ENCODE data around the gene ARHGEF2. TPM values are rescaled to one million over a fixed set of nuclear protein-coding genes. Genes with fewer than 3 reads are reported as not detected.

Gene ARHGEF2
- total and polyA plus RNA-seq, 2 donors (not counting 1 experiment from before 2014, with no cell fraction given) = 241 to 245 TPM

DNA sequence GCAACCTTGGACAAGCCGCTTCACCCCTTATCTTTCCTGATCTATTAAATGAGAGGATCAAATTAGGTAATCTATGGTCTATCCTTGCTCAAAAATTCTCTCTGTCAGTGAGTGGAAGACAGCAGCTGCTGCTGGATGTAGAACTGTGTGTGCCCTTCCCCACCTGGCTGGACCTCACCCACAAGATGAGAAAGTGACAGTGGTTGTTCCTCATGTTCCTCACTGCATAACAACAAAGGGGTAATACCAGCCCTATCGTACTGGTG, 25.5 kb upstream of the ARHGEF2 start:
- DNase-seq (no peak), ATAC-seq (ENCODE audit: low read depth) (no peak)
- intact Hi-C loops (cut with micrococcal nuclease) = no loop called here
- Mint-ChIP-seq H3K4me3 (no peak overlapping the region), H3K27ac (no peak overlapping the region), H3K27me3 (no peaks in the 10 kb centered on the region), H3K9me3 (ENCODE audit: insufficient read depth) (no peaks in the 10 kb centered on the region), H3K4me1 (no peaks in the 10 kb centered on the region)
- Histone ChIP-seq H3K79me2 (ENCODE audit: control insufficient read depth, insufficient read depth, low read length) (no peaks in the 10 kb centered on the region), H3K4me3 (ENCODE audit: control extremely low read depth in 1 of 5, extremely low read depth in 1 of 5, insufficient read depth in 1 of 5, low read depth in 2 of 5, low read length in 4 of 5) (no peak overlapping the region), H3K27me3 (replicated peaks in 1 of 4; ENCODE audit: control extremely low read depth in 1 of 4, control insufficient read depth in 3 of 4, insufficient read depth in 4 of 4, low read length in 3 of 4) (no peaks in the 10 kb centered on the region), H3K27ac (ENCODE audit: low read length in 2 of 2) (no peak overlapping the region), H3K36me3 (replicated peaks in 1 of 2; ENCODE audit: control extremely low read depth in 1 of 2, control insufficient read depth in 1 of 2, extremely low read depth in 1 of 2, insufficient read depth in 2 of 2, low read length in 1 of 2) (peaks cover 0 to 7% of the 10 kb centered on the region in 2 experiments), H3K9me3 (ENCODE audit: control extremely low read depth in 1 of 3, control insufficient read depth in 2 of 3, insufficient read depth in 1 of 3, low read length in 2 of 3) (no peaks in the 10 kb centered on the region), H3K9ac (ENCODE audit: low read length) (no peak overlapping the region), H3K4me1 (ENCODE audit: control insufficient read depth in 2 of 2, insufficient read depth in 2 of 2, low read length in 2 of 2) (no peaks in the 10 kb centered on the region), H4K20me1 (ENCODE audit: control insufficient read depth, insufficient read depth, low read length, poor library complexity, severe bottlenecking) (no peaks in the 10 kb centered on the region), H2AFZ (ENCODE audit: insufficient read depth, low read depth, low read length, poor library complexity, severe bottlenecking) (no peak overlapping the region), H3K4me2 (replicated peaks; ENCODE audit: low read depth, low read length, poor library complexity, severe bottlenecking) (no peak overlapping the region)
- ChIA-PET CTCF (no interaction called here), POLR2A (no interaction called here)
- TF ChIP-seq, protein P1, sequence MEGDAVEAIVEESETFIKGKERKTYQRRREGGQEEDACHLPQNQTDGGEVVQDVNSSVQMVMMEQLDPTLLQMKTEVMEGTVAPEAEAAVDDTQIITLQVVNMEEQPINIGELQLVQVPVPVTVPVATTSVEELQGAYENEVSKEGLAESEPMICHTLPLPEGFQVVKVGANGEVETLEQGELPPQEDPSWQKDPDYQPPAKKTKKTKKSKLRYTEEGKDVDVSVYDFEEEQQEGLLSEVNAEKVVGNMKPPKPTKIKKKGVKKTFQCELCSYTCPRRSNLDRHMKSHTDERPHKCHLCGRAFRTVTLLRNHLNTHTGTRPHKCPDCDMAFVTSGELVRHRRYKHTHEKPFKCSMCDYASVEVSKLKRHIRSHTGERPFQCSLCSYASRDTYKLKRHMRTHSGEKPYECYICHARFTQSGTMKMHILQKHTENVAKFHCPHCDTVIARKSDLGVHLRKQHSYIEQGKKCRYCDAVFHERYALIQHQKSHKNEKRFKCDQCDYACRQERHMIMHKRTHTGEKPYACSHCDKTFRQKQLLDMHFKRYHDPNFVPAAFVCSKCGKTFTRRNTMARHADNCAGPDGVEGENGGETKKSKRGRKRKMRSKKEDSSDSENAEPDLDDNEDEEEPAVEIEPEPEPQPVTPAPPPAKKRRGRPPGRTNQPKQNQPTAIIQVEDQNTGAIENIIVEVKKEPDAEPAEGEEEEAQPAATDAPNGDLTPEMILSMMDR (IDR thresholded peaks at IDR 0.05) = no peak
- TF ChIP-seq EZH2 (IDR thresholded peaks at IDR 0.05; ENCODE audit: borderline replicate concordance, insufficient read depth, low read depth, low read length, poor library complexity, severe bottlenecking) = no peak
- no CpG with 5 or more reads among the region's 2 CpGs for WGBS (ENCODE audit: insufficient coverage)

DNA sequence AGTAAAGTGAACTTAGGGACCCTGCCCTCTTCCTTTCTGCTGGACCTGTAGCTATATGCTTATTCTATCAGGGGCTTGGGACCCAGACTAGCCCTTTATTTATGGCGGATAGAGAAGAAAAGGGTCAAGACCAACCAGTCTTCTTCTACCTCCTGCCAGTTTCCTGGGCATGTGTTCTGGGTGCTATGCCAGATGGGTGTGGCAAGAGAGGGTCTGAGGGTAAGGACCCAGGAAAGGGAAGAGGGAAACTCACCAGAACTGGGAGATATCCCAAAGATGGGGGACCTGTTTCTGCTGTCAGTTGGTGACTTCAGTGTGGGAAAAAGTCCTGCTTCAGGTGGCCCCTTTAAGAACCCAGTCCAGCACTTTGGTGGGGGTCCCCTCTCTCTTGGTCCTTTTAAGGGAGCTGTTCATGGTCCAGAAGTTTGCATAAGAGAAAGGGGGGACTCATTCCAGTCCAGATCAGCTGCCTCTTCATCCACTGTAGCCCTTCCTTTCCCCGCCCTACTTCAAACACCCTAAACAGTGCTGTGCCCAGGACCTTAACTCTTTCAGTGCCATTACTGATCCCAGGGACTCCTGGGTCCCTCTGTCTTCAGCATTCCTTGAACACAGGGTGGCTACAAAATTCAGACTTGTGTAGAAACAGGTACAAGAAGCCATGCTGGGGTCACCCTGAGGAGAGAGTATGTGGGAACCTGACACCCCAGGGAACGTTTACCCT, 24.0 kb upstream of the ARHGEF2 start:
- DNase-seq (no peak), ATAC-seq (ENCODE audit: low read depth) (no peak)
- TF ChIP-seq, protein P1 (IDR thresholded peaks at IDR 0.05) = no peak
- TF ChIP-seq EZH2 (IDR thresholded peaks at IDR 0.05; ENCODE audit: borderline replicate concordance, insufficient read depth, low read depth, low read length, poor library complexity, severe bottlenecking) = no peak
- Histone ChIP-seq H4K20me1 (ENCODE audit: control insufficient read depth, insufficient read depth, low read length, poor library complexity, severe bottlenecking) (no peaks in the 10 kb centered on the region), H3K27ac (ENCODE audit: low read length in 2 of 2) (no peak overlapping the region), H3K4me2 (replicated peaks; ENCODE audit: low read depth, low read length, poor library complexity, severe bottlenecking) (no peak overlapping the region), H2AFZ (ENCODE audit: insufficient read depth, low read depth, low read length, poor library complexity, severe bottlenecking) (no peak overlapping the region), H3K27me3 (replicated peaks in 1 of 4; ENCODE audit: control extremely low read depth in 1 of 4, control insufficient read depth in 3 of 4, insufficient read depth in 4 of 4, low read length in 3 of 4) (no peaks in the 10 kb centered on the region), H3K4me1 (ENCODE audit: control insufficient read depth in 2 of 2, insufficient read depth in 2 of 2, low read length in 2 of 2) (no peaks in the 10 kb centered on the region), H3K79me2 (ENCODE audit: control insufficient read depth, insufficient read depth, low read length) (no peaks in the 10 kb centered on the region), H3K4me3 (ENCODE audit: control extremely low read depth in 1 of 5, extremely low read depth in 1 of 5, insufficient read depth in 1 of 5, low read depth in 2 of 5, low read length in 4 of 5) (no peak overlapping the region), H3K9ac (ENCODE audit: low read length) (no peak overlapping the region), H3K36me3 (replicated peaks in 1 of 2; ENCODE audit: control extremely low read depth in 1 of 2, control insufficient read depth in 1 of 2, extremely low read depth in 1 of 2, insufficient read depth in 2 of 2, low read length in 1 of 2) (peaks cover 0 to 4% of the 10 kb centered on the region in 2 experiments), H3K9me3 (ENCODE audit: control extremely low read depth in 1 of 3, control insufficient read depth in 2 of 3, insufficient read depth in 1 of 3, low read length in 2 of 3) (no peaks in the 10 kb centered on the region)
- no peaks in the 10 kb centered on the region for H3K9me3 Mint-ChIP-seq (ENCODE audit: insufficient read depth)
- WGBS (ENCODE audit: insufficient coverage) = 100% methylated on average over 1 of the region's 3 CpGs
- intact Hi-C loops (cut with micrococcal nuclease) = no loop called here
- H3K27me3 Mint-ChIP-seq = no peaks in the 10 kb centered on the region
- no peak overlapping the region for H3K4me3 Mint-ChIP-seq
- H3K4me1 Mint-ChIP-seq = no peaks in the 10 kb centered on the region
- no peak overlapping the region for H3K27ac Mint-ChIP-seq
- ChIA-PET CTCF (interaction anchor here (1.1 kb wide), 1 partner anchor 13 kb away, joined by 3 read pairs; no protein-coding TSS in a partner anchor), POLR2A (no interaction called here)
